Fibroblast of lung (primary cell): Measurements from ENCODE around the gene CSRNP3. TPM values are rescaled to one million over a fixed set of nuclear protein-coding genes. Genes with fewer than 3 reads are reported as not detected.

Experiments
- DNase-seq, 2 donors: peaks; one replicate each; pipeline versions ENCODE4 v3.0.0 to v3.0.0-alpha.2; 2010; ENCODE audit warnings: low read depth in 2 of 2
- H2AFZ ChIP-seq: 2 replicates; pipeline ENCODE4 v1.5.1; 2012; ENCODE audit warnings: low read length, control low read depth, inconsistent platforms
- H3K27ac ChIP-seq: 2 replicates; pipeline ENCODE4 v1.5.1; 2011; ENCODE audit warnings: low read length, control low read depth; ENCODE audit not compliant: insufficient read depth
- H3K27me3 ChIP-seq: 2 replicates; pipeline ENCODE4 v1.5.1; 2011; ENCODE audit warnings: mild to moderate bottlenecking, low read length; ENCODE audit not compliant: control insufficient read depth, insufficient read depth
- H3K36me3 ChIP-seq: 2 replicates; pipeline ENCODE4 v1.5.1; 2011; ENCODE audit warnings: low read length; ENCODE audit not compliant: control insufficient read depth, insufficient read depth
- H3K4me1 ChIP-seq: 2 replicates; pipeline ENCODE4 v1.5.1; 2011; ENCODE audit warnings: low read length; ENCODE audit not compliant: control insufficient read depth, insufficient read depth; ENCODE audit errors: extremely low read depth
- H3K4me2 ChIP-seq: 2 replicates; pipeline ENCODE4 v1.5.1; 2011; ENCODE audit warnings: low read length, control low read depth; ENCODE audit not compliant: insufficient read depth; ENCODE audit errors: extremely low read depth
- H3K4me3 ChIP-seq, 4 experiments: fragments of 200-600 bp in 1 of 4; sonication (generic) in 1 of 4; replicated peaks in 1 of 4; 2 replicates each; pipeline ENCODE4 v1.5.1; 2011 to 2016; ENCODE audit warnings: low read length in 4 of 4, low read depth in 3 of 4, mild to moderate bottlenecking in 3 of 4, control low read depth in 2 of 4, inconsistent platforms in 1 of 4, mixed read lengths in 1 of 4; ENCODE audit not compliant: insufficient read depth in 1 of 4; ENCODE audit errors: control extremely low read depth in 1 of 4
- H3K79me2 ChIP-seq: 2 replicates; pipeline ENCODE4 v1.5.1; 2012; ENCODE audit warnings: mild to moderate bottlenecking, low read length, inconsistent platforms; ENCODE audit not compliant: control insufficient read depth, insufficient read depth
- H3K9ac ChIP-seq: 2 replicates; pipeline ENCODE4 v1.5.1; 2011; ENCODE audit warnings: mild to moderate bottlenecking, low read length, control low read depth; ENCODE audit not compliant: insufficient read depth
- H3K9me3 ChIP-seq: 2 replicates; pipeline ENCODE4 v1.5.1; 2012; ENCODE audit warnings: low read depth, low read length; ENCODE audit not compliant: control insufficient read depth, insufficient read depth
- H4K20me1 ChIP-seq: 2 replicates; pipeline ENCODE4 v1.5.1; 2011; ENCODE audit warnings: low read length; ENCODE audit not compliant: control insufficient read depth, insufficient read depth; ENCODE audit errors: extremely low read depth
- CTCF ChIP-seq, 2 donors: IDR thresholded peaks in 1 of 2; conservative IDR thresholded peaks in 1 of 2; 1 replicate in 1 of 2; 2 replicates in 1 of 2; pipeline ENCODE4 v1.5.1; 2011 to 2012; ENCODE audit warnings: low read length in 2 of 2, control low read depth in 1 of 2, inconsistent platforms in 1 of 2, low read depth in 1 of 2, mild to moderate bottlenecking in 1 of 2
- EZH2 ChIP-seq: IDR thresholded peaks from 2 replicates; pipeline ENCODE4 v1.5.1; 2012; ENCODE audit warnings: low read length, control low read depth, mild to moderate bottlenecking; ENCODE audit errors: missing control alignments
- polyA plus RNA-seq, 2 donors: library from polyadenylated mRNA; depleted of rRNA in 1 of 2; stranded (reverse) in 1 of 2; unstranded in 1 of 2; fragments of >200 nt; gene quantifications; 2 replicates each; pipeline ENCODE4 v1.2.1, GENCODE V29; 2011 to 2012; ENCODE audit warnings: missing spikeins in 1 of 2
- total RNA-seq: library from RNA; depleted of rRNA; stranded (reverse); fragments of >200 nt; gene quantifications from 2 replicates; pipeline ENCODE4 v1.2.1, GENCODE V29; 2014

The CSRNP3 gene
- total and polyA plus RNA-seq, 2 donors (not counting 1 experiment from before 2014, with no cell fraction given), result 0.66 to 1.1 TPM

- no peak overlapping the region for H3K4me2 ChIP-seq
- no peak overlapping the region for H3K27ac ChIP-seq
- no peaks in the 10 kb centered on the region for H3K27me3 ChIP-seq
- H2AFZ ChIP-seq, result no peak overlapping the region
- no peaks in the 10 kb centered on the region for H3K9me3 ChIP-seq
- no peak overlapping the region for H3K4me3 ChIP-seq
- no peaks in the 10 kb centered on the region for H3K36me3 ChIP-seq
- H3K79me2 ChIP-seq, result no peaks in the 10 kb centered on the region
- TF ChIP-seq EZH2 (no peak), CTCF (conservative IDR thresholded peaks at IDR 0.05 in 1 of 2, IDR thresholded peaks at IDR 0.05 in 1 of 2; ENCODE audit: low read depth in 1 of 2, low read length in 2 of 2) (no peak)
- H3K9ac ChIP-seq, result no peak overlapping the region
- H3K4me1 ChIP-seq, result no peaks in the 10 kb centered on the region
- no peaks in the 10 kb centered on the region for H4K20me1 ChIP-seq
- DNase-seq, result no peak
Observed at GRCh38 chr2:165609672-165610071, 140.2 kb downstream of the CSRNP3 start.

DNA sequence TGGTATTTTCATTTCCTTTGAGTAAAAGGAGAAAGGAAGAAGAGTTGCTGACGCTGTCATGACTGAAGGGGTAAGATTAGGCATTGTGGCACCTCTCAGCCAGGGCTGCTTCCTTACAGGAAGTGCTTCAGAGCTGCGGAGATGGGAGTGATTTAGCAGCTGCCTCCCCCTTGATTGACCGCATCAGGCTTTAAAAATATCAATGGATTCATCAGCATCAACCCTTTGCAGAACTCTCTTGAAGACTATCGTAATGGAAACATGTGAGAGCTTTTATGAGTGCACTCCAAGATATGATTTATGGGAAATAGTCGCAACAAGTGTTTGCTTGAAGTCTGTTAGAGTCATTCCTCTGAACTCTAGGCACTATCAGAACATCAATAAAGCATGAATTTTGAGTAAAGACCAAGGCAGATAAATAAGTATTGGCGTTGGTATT, 141.1 kb downstream of the CSRNP3 start:
- Histone ChIP-seq H3K4me2 (no peak overlapping the region), H3K27ac (no peak overlapping the region), H3K79me2 (no peaks in the 10 kb centered on the region), H3K4me3 (no peak overlapping the region), H4K20me1 (no peaks in the 10 kb centered on the region), H3K4me1 (no peaks in the 10 kb centered on the region), H3K27me3 (no peaks in the 10 kb centered on the region), H3K9me3 (no peaks in the 10 kb centered on the region), H3K36me3 (no peaks in the 10 kb centered on the region), H3K9ac (no peak overlapping the region), H2AFZ (no peak overlapping the region)
- TF ChIP-seq CTCF (conservative IDR thresholded peaks at IDR 0.05 in 1 of 2, IDR thresholded peaks at IDR 0.05 in 1 of 2; ENCODE audit: low read depth in 1 of 2, low read length in 2 of 2) (no peak), EZH2 (no peak)
- no peak for DNase-seq

GRCh38 chr2:165617741-165618481, 148.4 kb downstream of the CSRNP3 start:
- Histone ChIP-seq H3K4me1 (no peaks in the 10 kb centered on the region), H4K20me1 (no peaks in the 10 kb centered on the region), H3K36me3 (no peaks in the 10 kb centered on the region), H2AFZ (no peak overlapping the region), H3K27me3 (no peaks in the 10 kb centered on the region), H3K79me2 (no peaks in the 10 kb centered on the region), H3K4me2 (no peak overlapping the region), H3K27ac (no peak overlapping the region), H3K9ac (no peak overlapping the region), H3K4me3 (no peak overlapping the region), H3K9me3 (no peaks in the 10 kb centered on the region)
- no peak for DNase-seq
- TF ChIP-seq EZH2, result no peak
- TF ChIP-seq CTCF (conservative IDR thresholded peaks at IDR 0.05 in 1 of 2, IDR thresholded peaks at IDR 0.05 in 1 of 2; ENCODE audit: low read depth in 1 of 2, low read length in 2 of 2), result no peak
